ENCODE results near the gene NES. TPM values are rescaled to one million over a fixed set of nuclear protein-coding genes. Genes with fewer than 3 reads are reported as not detected.

Gene NES
- total RNA-seq, 1 experiment from 2014 or later, result 8.4 TPM

GRCh38 chr1:156694690-156694962 lies 17.4 kb upstream of the NES start:
- peak overlapping the region; percentile 72; the same call in 1 of the 2 replicates for H3K27ac ChIP-seq (ENCODE audit: low read depth, low read length)

GRCh38 chr1:156693848-156694689 lies 16.9 kb upstream of the NES start:
- RAD21 ChIA-PET (ENCODE audit: low non-redundant PET in 1 of 2, low total read pairs in 2 of 2, uncharacterized antibody in 2 of 2, unreplicated experiment in 2 of 2), result no interaction called here
- no peak for DNase-seq (ENCODE audit: low read depth, low spot score)
- CTCF ChIA-PET, result interaction anchor here (1.0 to 10.0 kb wide), 3 partner anchors 14 to 233 kb away, joined by 3 to 310 read pairs (median 9); partner anchors contain the start of gene CRABP2
- Histone ChIP-seq H2AFZ (ENCODE audit: low read depth, low read length, poor library complexity, severe bottlenecking) (no peak overlapping the region), H4K20me1 (ENCODE audit: insufficient read depth) (no peaks in the 10 kb centered on the region), H3K9ac (ENCODE audit: low read length) (peak overlapping the region; percentile 55), H3K4me2 (ENCODE audit: low read length) (peak overlapping the region; percentile 84), H3K4me3 (replicated peaks in 1 of 2; ENCODE audit: low read depth in 1 of 2, low read length in 2 of 2) (no peak overlapping the region), H3K27ac (ENCODE audit: low read depth, low read length) (peak overlapping the region; percentile 72), H3K9me2 (ENCODE audit: insufficient read depth) (no peaks in the 10 kb centered on the region), H3K4me1 (ENCODE audit: control insufficient read depth in 1 of 2, insufficient read depth in 2 of 2, low read length in 2 of 2) (peaks cover 51 to 57% of the 10 kb centered on the region in 2 experiments), H3K27me3 (ENCODE audit: insufficient read depth, low read length) (no peaks in the 10 kb centered on the region), H3K79me2 (ENCODE audit: insufficient read depth, low read length) (no peaks in the 10 kb centered on the region), H3K36me3 (ENCODE audit: control insufficient read depth in 1 of 2, insufficient read depth in 2 of 2, low read length in 2 of 2) (peaks cover 6% of the 10 kb centered on the region in 2 experiments; a peak in 3 of 4 replicates), H3K9me3 (ENCODE audit: control insufficient read depth in 1 of 2, insufficient read depth in 1 of 2, low read depth in 1 of 2, low read length in 2 of 2) (no peaks in the 10 kb centered on the region)
- TF ChIP-seq EGR1 (IDR thresholded peaks at IDR 0.05; ENCODE audit: low read depth) (no peak), SP1 (IDR thresholded peaks at IDR 0.05; ENCODE audit: low read depth) (no peak), CBX3 (IDR thresholded peaks at IDR 0.05; ENCODE audit: low read depth) (no peak), SIN3A (IDR thresholded peaks at IDR 0.05; ENCODE audit: low read depth) (no peak), JUND (IDR thresholded peaks at IDR 0.05) (no peak), SRF (IDR thresholded peaks at IDR 0.05; ENCODE audit: low read depth) (no peak), YY1 (IDR thresholded peaks at IDR 0.05; ENCODE audit: extremely low read depth, insufficient replicate concordance, low read depth, low read length) (no peak), ZNF274 (IDR thresholded peaks at IDR 0.05; ENCODE audit: low read depth, low read length) (no peak), EZH2 (IDR thresholded peaks at IDR 0.05) (no peak), TCF7L2 (IDR thresholded peaks at IDR 0.05; ENCODE audit: borderline replicate concordance, extremely low read depth, insufficient read depth, insufficient read length) (no peak), FOSL1 (IDR thresholded peaks at IDR 0.05; ENCODE audit: low read depth) (no peak), POLR2A (IDR thresholded peaks at IDR 0.05; ENCODE audit: borderline replicate concordance, extremely low read depth, insufficient read depth, insufficient read length) (no peak), ELF1 (IDR thresholded peaks at IDR 0.05; ENCODE audit: borderline replicate concordance, low read depth) (no peak)
- TF ChIP-seq, protein P1, sequence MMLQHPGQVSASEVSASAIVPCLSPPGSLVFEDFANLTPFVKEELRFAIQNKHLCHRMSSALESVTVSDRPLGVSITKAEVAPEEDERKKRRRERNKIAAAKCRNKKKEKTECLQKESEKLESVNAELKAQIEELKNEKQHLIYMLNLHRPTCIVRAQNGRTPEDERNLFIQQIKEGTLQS (IDR thresholded peaks at IDR 0.05), result no peak
- BruUV-seq (replicated peaks), result no TSS peak
- POLR2A ChIA-PET, result interaction anchor here (0.7 to 4.1 kb wide), 2 partner anchors 10 to 32 kb away, joined by 3 to 36 read pairs; partner anchors contain the start of gene CRABP2
- no peak for ATAC-seq
- intact Hi-C loops (cut with micrococcal nuclease), result no loop called here

More at GRCh38 chr1:156694690-156694962, 17.4 kb upstream of the NES start:
- Histone ChIP-seq H3K36me3 (ENCODE audit: control insufficient read depth in 1 of 2, insufficient read depth in 2 of 2, low read length in 2 of 2) (peaks cover 8 to 12% of the 10 kb centered on the region in 2 experiments; a peak in 3 of 4 replicates), H4K20me1 (ENCODE audit: insufficient read depth) (no peaks in the 10 kb centered on the region), H3K9ac (ENCODE audit: low read length) (peak overlapping the region; percentile 40), H3K9me2 (ENCODE audit: insufficient read depth) (no peaks in the 10 kb centered on the region), H2AFZ (ENCODE audit: low read depth, low read length, poor library complexity, severe bottlenecking) (no peak overlapping the region), H3K79me2 (ENCODE audit: insufficient read depth, low read length) (no peaks in the 10 kb centered on the region), H3K4me1 (ENCODE audit: control insufficient read depth in 1 of 2, insufficient read depth in 2 of 2, low read length in 2 of 2) (peaks cover 48 to 52% of the 10 kb centered on the region in 2 experiments), H3K4me2 (ENCODE audit: low read length) (peak overlapping the region; percentile 84; the same call in 1 of the 2 replicates), H3K9me3 (ENCODE audit: control insufficient read depth in 1 of 2, insufficient read depth in 1 of 2, low read depth in 1 of 2, low read length in 2 of 2) (no peaks in the 10 kb centered on the region), H3K4me3 (replicated peaks in 1 of 2; ENCODE audit: low read depth in 1 of 2, low read length in 2 of 2) (no peak overlapping the region), H3K27me3 (ENCODE audit: insufficient read depth, low read length) (no peaks in the 10 kb centered on the region)
- no TSS peak for BruUV-seq (replicated peaks)
- DNase-seq (ENCODE audit: low read depth, low spot score), result no peak
- no peak for TF ChIP-seq POLR2A (IDR thresholded peaks at IDR 0.05; ENCODE audit: borderline replicate concordance, extremely low read depth, insufficient read depth, insufficient read length)
- no peak for TF ChIP-seq POLR2AphosphoS5 (IDR thresholded peaks at IDR 0.05; ENCODE audit: low read depth, low read length)
- TF ChIP-seq EGR1 (IDR thresholded peaks at IDR 0.05; ENCODE audit: low read depth), result no peak
- no peak for TF ChIP-seq SP1 (IDR thresholded peaks at IDR 0.05; ENCODE audit: low read depth)
- TF ChIP-seq CEBPB (IDR thresholded peaks at IDR 0.05; ENCODE audit: low read depth), result no peak
- TF ChIP-seq JUND (IDR thresholded peaks at IDR 0.05), result no peak
- intact Hi-C loops (cut with micrococcal nuclease), result no loop called here
- no peak for ATAC-seq
- POLR2A ChIA-PET, result interaction anchor here (0.7 to 4.1 kb wide), 2 partner anchors 10 to 32 kb away, joined by 3 to 36 read pairs; partner anchors contain the start of gene CRABP2
- RAD21 ChIA-PET (ENCODE audit: low non-redundant PET in 1 of 2, low total read pairs in 2 of 2, uncharacterized antibody in 2 of 2, unreplicated experiment in 2 of 2), result no interaction called here
- CTCF ChIA-PET, result interaction anchor here (1.0 to 10.0 kb wide), 3 partner anchors 13 to 232 kb away, joined by 3 to 310 read pairs (median 9); partner anchors contain the start of gene CRABP2
